ENCODE data around the gene POLD3. TPM values are rescaled to one million over a fixed set of nuclear protein-coding genes. Genes with fewer than 3 reads are reported as not detected.

Gene POLD3
- total RNA-seq, 4 donors from 2014 or later: 7.4 to 29.4 (median 20.6) TPM

GRCh38 chr11:74603845-74604244, 11.5 kb downstream of the POLD3 start:
- Histone ChIP-seq H3K27me3 (no peaks in the 10 kb centered on the region), H3K36me3 (peaks cover 0 to 6% (median 1%) of the 10 kb centered on the region in 4 donors), H3K27ac (peak overlapping the region in 2 of 4 donors; percentile 16 to 28), H3K4me1 (peaks cover 0 to 22% (median 6%) of the 10 kb centered on the region in 4 donors), H3K4me3 (no peak overlapping the region), H3K9me3 (no peaks in the 10 kb centered on the region)
- DNase-seq: no peak
- in situ Hi-C loops (cut with MboI; ENCODE audit: low pct_ligation_motif_present in 1 of 4, low pct_unique_long_range_greater_than_20kb in 1 of 4, low sequenced_read_pairs in 3 of 4) (loop anchor here in 1 of 4 donors (25.0 kb wide), 1 partner anchor 133 kb away; the partner anchor contains the start of genes CHRDL2 and RNF169), intact Hi-C loops (cut with DNase I; ENCODE audit: low total_unique reads) (loop anchor here (5.0 kb wide), 1 partner anchor 133 kb away; no protein-coding TSS in a partner anchor)
- TF ChIP-seq POLR2A (IDR thresholded peaks at IDR 0.05) (no peak), CTCF (IDR thresholded peaks at IDR 0.05) (no peak), EP300 (IDR thresholded peaks at IDR 0.05; ENCODE audit: low read depth) (no peak), POLR2AphosphoS5 (IDR thresholded peaks at IDR 0.05) (no peak)
- 75 to 89% methylated on average over 1 of the region's 1 CpG for WGBS, 2 donors (ENCODE audit: low coverage in 1 of 2)

GRCh38 chr11:74604311-74604710, 11.9 kb downstream of the POLD3 start:
- H3K9me3 ChIP-seq: no peaks in the 10 kb centered on the region
- peaks cover 0 to 6% (median 1%) of the 10 kb centered on the region in 4 donors for H3K36me3 ChIP-seq
- no peak for DNase-seq
- intact Hi-C loops (cut with DNase I; ENCODE audit: low total_unique reads) (loop anchor here (5.0 kb wide), 1 partner anchor 133 kb away; no protein-coding TSS in a partner anchor), in situ Hi-C loops (cut with MboI; ENCODE audit: low pct_ligation_motif_present in 1 of 4, low pct_unique_long_range_greater_than_20kb in 1 of 4, low sequenced_read_pairs in 3 of 4) (loop anchor here in 1 of 4 donors (25.0 kb wide), 1 partner anchor 133 kb away; the partner anchor contains the start of genes CHRDL2 and RNF169)
- H3K4me1 ChIP-seq: peaks cover 0 to 22% (median 6%) of the 10 kb centered on the region in 4 donors
- no peak overlapping the region for H3K27ac ChIP-seq
- no peak overlapping the region for H3K4me3 ChIP-seq
- H3K27me3 ChIP-seq: no peaks in the 10 kb centered on the region
- TF ChIP-seq EP300 (IDR thresholded peaks at IDR 0.05; ENCODE audit: low read depth) (no peak), POLR2AphosphoS5 (IDR thresholded peaks at IDR 0.05) (no peak), POLR2A (IDR thresholded peaks at IDR 0.05) (no peak), CTCF (IDR thresholded peaks at IDR 0.05) (no peak)

- intact Hi-C loops (cut with DNase I; ENCODE audit: low total_unique reads) (no loop called here), in situ Hi-C loops (cut with MboI; ENCODE audit: low pct_ligation_motif_present in 1 of 4, low pct_unique_long_range_greater_than_20kb in 1 of 4, low sequenced_read_pairs in 3 of 4) (loop anchor here in 1 of 4 donors (25.0 kb wide), 1 partner anchor 132 kb away; the partner anchor contains the start of genes CHRDL2 and RNF169)
- Histone ChIP-seq H3K27me3 (no peaks in the 10 kb centered on the region), H3K4me1 (peaks cover 0 to 22% (median 6%) of the 10 kb centered on the region in 4 donors), H3K9me3 (no peaks in the 10 kb centered on the region), H3K4me3 (no peak overlapping the region), H3K27ac (peak overlapping the region in 1 of 4 donors; percentile 45), H3K36me3 (peaks cover 0 to 6% (median 0%) of the 10 kb centered on the region in 4 donors)
- no peak for TF ChIP-seq CTCF (IDR thresholded peaks at IDR 0.05)
- no peak for TF ChIP-seq EP300 (IDR thresholded peaks at IDR 0.05; ENCODE audit: low read depth)
- TF ChIP-seq POLR2AphosphoS5 (IDR thresholded peaks at IDR 0.05): no peak
- TF ChIP-seq POLR2A (IDR thresholded peaks at IDR 0.05): no peak
- 82 to 89% methylated on average over 5 of the region's 5 CpGs for WGBS, 2 donors (ENCODE audit: low coverage in 1 of 2)
- no peak for DNase-seq
Observed at GRCh38 chr11:74605403-74605802, 13.0 kb downstream of the POLD3 start.

- TF ChIP-seq EP300 (IDR thresholded peaks at IDR 0.05; ENCODE audit: low read depth): no peak
- TF ChIP-seq POLR2AphosphoS5 (IDR thresholded peaks at IDR 0.05): no peak
- TF ChIP-seq POLR2A (IDR thresholded peaks at IDR 0.05): no peak
- no peak for TF ChIP-seq CTCF (IDR thresholded peaks at IDR 0.05)
- peaks cover 0 to 24% (median 9%) of the 10 kb centered on the region in 4 donors for H3K4me1 ChIP-seq
- H3K4me3 ChIP-seq: no peak overlapping the region
- peaks cover 0 to 14% (median 2%) of the 10 kb centered on the region in 4 donors for H3K36me3 ChIP-seq
- H3K27me3 ChIP-seq: no peaks in the 10 kb centered on the region
- 82 to 100% methylated on average over 1 to 4 of the region's 4 CpGs for WGBS, 2 donors (ENCODE audit: low coverage in 1 of 2)
- no peak for DNase-seq
- in situ Hi-C loops (cut with MboI; ENCODE audit: low pct_ligation_motif_present in 1 of 4, low pct_unique_long_range_greater_than_20kb in 1 of 4, low sequenced_read_pairs in 3 of 4) (loop anchor here in 1 of 4 donors (25.0 kb wide), 1 partner anchor 129 kb away; the partner anchor contains the start of genes CHRDL2 and RNF169), intact Hi-C loops (cut with DNase I; ENCODE audit: low total_unique reads) (no loop called here)
- H3K9me3 ChIP-seq: no peaks in the 10 kb centered on the region
- H3K27ac ChIP-seq: no peak overlapping the region
Observed at GRCh38 chr11:74608431-74608830, 16.0 kb downstream of the POLD3 start.

Data from transverse colon (tissue), 4 donors.